Thymus (tissue), 11 donors: Measurements from ENCODE around the gene TENM4. TPM values are rescaled to one million over a fixed set of nuclear protein-coding genes. Genes with fewer than 3 reads are reported as not detected.
"Not testable (repeated sequence)": the region's sequence is repeated elsewhere in the genome, so short reads cannot be mapped to it uniquely, and the experiment has no call there.

Experiments used
- DNase-seq, 9 donors: peaks; one replicate each; pipeline ENCODE4 v3.0.0-alpha.2; 2013; ENCODE audit warnings: low spot score in 9 of 9, low read depth in 6 of 9, missing footprints in 1 of 9
- H3K27ac ChIP-seq, 2 donors: one replicate each; pipeline ENCODE4 v1.5.1; 2013; ENCODE audit warnings: control low read depth in 1 of 2, low read depth in 1 of 2, low read length in 1 of 2, mild to moderate bottlenecking in 1 of 2, moderate library complexity in 1 of 2
- H3K27me3 ChIP-seq, 2 donors: one replicate each; pipeline ENCODE4 v1.5.1; 2013; ENCODE audit warnings: low read length in 1 of 2; ENCODE audit not compliant: control insufficient read depth in 2 of 2, insufficient read depth in 1 of 2
- H3K36me3 ChIP-seq, 2 donors: one replicate each; pipeline ENCODE4 v1.5.1; 2013; ENCODE audit warnings: low read length in 1 of 2, mild to moderate bottlenecking in 1 of 2, moderate library complexity in 1 of 2; ENCODE audit not compliant: control insufficient read depth in 2 of 2, insufficient read depth in 2 of 2
- H3K4me1 ChIP-seq, 2 donors: one replicate each; pipeline ENCODE4 v1.5.1; 2013; ENCODE audit warnings: low read length in 2 of 2; ENCODE audit not compliant: control insufficient read depth in 2 of 2, insufficient read depth in 2 of 2
- H3K4me3 ChIP-seq, 2 donors: one replicate each; pipeline ENCODE4 v1.5.1; 2013; ENCODE audit warnings: low read length in 2 of 2, control low read depth in 1 of 2, mild to moderate bottlenecking in 1 of 2
- H3K9me3 ChIP-seq, 2 donors: one replicate each; pipeline ENCODE4 v1.5.1; 2013; ENCODE audit warnings: low read length in 1 of 2, mild to moderate bottlenecking in 1 of 2; ENCODE audit not compliant: control insufficient read depth in 2 of 2, insufficient read depth in 1 of 2
- WGBS: extraction: QIAGEN DNeasy Blood & Tissue Kit; methylation state at CpG from one replicate; pipeline ENCODE4 v1.1.7; 2013; 5-methylcytosine and 5-hydroxymethylcytosine counted together
- polyA plus RNA-seq: library from polyadenylated mRNA; stranded (reverse); fragments of 200-250 nt; gene quantifications from one replicate; pipeline ENCODE4 v1.2.3, GENCODE V29; 2013
- total RNA-seq: library from RNA; stranded (reverse); fragments of 120-200 nt; gene quantifications from one replicate; pipeline ENCODE4 v1.2.4, GENCODE V29; 2013
- donor health status: healthy.

TENM4 gene
- total and polyA plus RNA-seq, 2 donors, result 1.0 to 2.8 TPM

GRCh38 chr11:79190553-79190952 lies 250.3 kb downstream of the TENM4 start:
- H3K4me3 ChIP-seq, result not testable (repeated sequence)

GRCh38 chr11:79189601-79190000 lies 251.2 kb downstream of the TENM4 start:
- H3K4me1 ChIP-seq, result no peaks in the 10 kb centered on the region

More at GRCh38 chr11:79190553-79190952, 250.3 kb downstream of the TENM4 start:
- not testable (repeated sequence) for H3K36me3 ChIP-seq, H3K9me3 ChIP-seq, H3K27me3 ChIP-seq, DNase-seq, H3K27ac ChIP-seq, H3K4me1 ChIP-seq
- 89% methylated on average over 4 of the region's 10 CpGs for WGBS

GRCh38 chr11:79189055-79189454 lies 251.8 kb downstream of the TENM4 start:
- Histone ChIP-seq H3K27ac (no peak overlapping the region), H3K36me3 (no peaks in the 10 kb centered on the region), H3K4me3 (no peak overlapping the region), H3K27me3 (no peaks in the 10 kb centered on the region), H3K4me1 (no peaks in the 10 kb centered on the region), H3K9me3 (no peaks in the 10 kb centered on the region)
- 61% methylated on average over 2 of the region's 2 CpGs for WGBS
- DNase-seq, result no peak

More at GRCh38 chr11:79189601-79190000, 251.2 kb downstream of the TENM4 start:
- no peaks in the 10 kb centered on the region for H3K36me3 ChIP-seq
- 93% methylated on average over 7 of the region's 7 CpGs for WGBS
- H3K4me3 ChIP-seq, result no peak overlapping the region
- H3K27ac ChIP-seq, result no peak overlapping the region
- no peaks in the 10 kb centered on the region for H3K27me3 ChIP-seq
- H3K9me3 ChIP-seq, result no peaks in the 10 kb centered on the region
- no peak for DNase-seq

- WGBS, result 96% methylated on average over 3 of the region's 3 CpGs
- Histone ChIP-seq H3K27ac (no peak overlapping the region), H3K9me3 (no peaks in the 10 kb centered on the region), H3K4me3 (no peak overlapping the region), H3K27me3 (no peaks in the 10 kb centered on the region), H3K36me3 (no peaks in the 10 kb centered on the region), H3K4me1 (no peaks in the 10 kb centered on the region)
- no peak for DNase-seq
These were observed 254.2 kb downstream of the TENM4 start for GRCh38 chr11:79186669-79187068.

GRCh38 chr11:79185351-79185750 lies 255.5 kb downstream of the TENM4 start:
- 88% methylated on average over 1 of the region's 1 CpG for WGBS
- Histone ChIP-seq H3K36me3 (no peaks in the 10 kb centered on the region), H3K4me1 (no peaks in the 10 kb centered on the region), H3K4me3 (no peak overlapping the region), H3K9me3 (no peaks in the 10 kb centered on the region), H3K27me3 (no peaks in the 10 kb centered on the region), H3K27ac (no peak overlapping the region)
- no peak for DNase-seq

GRCh38 chr11:79184285-79184684 lies 256.5 kb downstream of the TENM4 start:
- Histone ChIP-seq H3K4me3 (no peak overlapping the region), H3K27me3 (no peaks in the 10 kb centered on the region), H3K4me1 (no peaks in the 10 kb centered on the region), H3K36me3 (no peaks in the 10 kb centered on the region), H3K9me3 (no peaks in the 10 kb centered on the region), H3K27ac (no peak overlapping the region)
- DNase-seq, result no peak
- 87% methylated on average over 4 of the region's 4 CpGs for WGBS

- Histone ChIP-seq H3K4me3 (no peak overlapping the region), H3K4me1 (no peaks in the 10 kb centered on the region), H3K36me3 (no peaks in the 10 kb centered on the region), H3K27ac (no peak overlapping the region), H3K27me3 (no peaks in the 10 kb centered on the region), H3K9me3 (no peaks in the 10 kb centered on the region)
- DNase-seq, result no peak
- WGBS, result 86% methylated on average over 1 of the region's 1 CpG
These were observed 258.0 kb downstream of the TENM4 start for GRCh38 chr11:79182794-79183193.

- no peaks in the 10 kb centered on the region for H3K4me1 ChIP-seq
- WGBS, result 78% methylated on average over 3 of the region's 3 CpGs
- no peak overlapping the region for H3K27ac ChIP-seq
- H3K9me3 ChIP-seq, result no peaks in the 10 kb centered on the region
- H3K36me3 ChIP-seq, result no peaks in the 10 kb centered on the region
- no peak for DNase-seq
- no peak overlapping the region for H3K4me3 ChIP-seq
- H3K27me3 ChIP-seq, result no peaks in the 10 kb centered on the region
These were observed 261.7 kb downstream of the TENM4 start for GRCh38 chr11:79179087-79179486.

- H3K36me3 ChIP-seq, result no peaks in the 10 kb centered on the region
- H3K4me1 ChIP-seq, result no peaks in the 10 kb centered on the region
- H3K27ac ChIP-seq, result no peak overlapping the region
- no peaks in the 10 kb centered on the region for H3K27me3 ChIP-seq
- WGBS, result 55% methylated on average over 7 of the region's 7 CpGs
- no peaks in the 10 kb centered on the region for H3K9me3 ChIP-seq
- H3K4me3 ChIP-seq, result no peak overlapping the region
- DNase-seq, result no peak
These were observed 266.5 kb downstream of the TENM4 start for GRCh38 chr11:79174045-79175008.
